ENCODE data around the gene MANBA.
A peak's percentile ranks its signal among the peaks of the same experiment; 100 is the strongest.

The MANBA gene

DNA sequence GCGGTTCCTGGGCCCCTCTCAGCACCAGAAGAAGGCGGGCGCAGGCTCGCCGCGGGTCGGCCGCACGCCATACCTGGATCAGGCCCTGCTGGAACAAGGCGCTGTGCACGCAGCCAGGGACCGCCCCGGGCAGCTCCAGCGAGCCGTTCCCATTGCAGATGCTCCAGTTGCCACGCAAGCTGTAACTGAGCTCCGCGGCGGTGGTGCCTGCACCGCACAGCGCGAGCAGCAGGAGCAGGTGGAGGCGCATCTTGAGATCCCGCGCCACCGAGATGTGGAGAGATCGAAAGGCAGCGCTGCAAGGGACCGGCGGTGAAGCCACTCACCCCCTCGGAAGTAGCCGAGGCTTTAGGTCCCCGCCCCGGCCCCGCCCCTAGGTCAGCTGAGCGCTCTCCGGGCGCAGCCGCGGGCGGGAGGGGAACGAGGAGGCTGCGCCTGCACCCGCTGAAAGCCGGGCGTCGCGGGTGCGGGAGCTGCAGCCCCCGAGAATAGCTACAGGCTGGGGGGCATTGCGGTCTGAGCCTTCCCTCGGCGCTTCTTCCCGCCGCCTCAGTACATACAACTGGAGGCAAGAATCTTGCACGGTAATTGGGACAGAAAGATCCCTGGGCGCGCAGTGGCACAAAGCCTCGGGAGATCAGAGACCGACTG lies at the start of gene MANBA:
Gene MANBA (minus strand): TSS at position 324 of the 651 bp plus-strand sequence. CDS start 74 bp downstream, at position 250.
- DNase-seq (ENCODE audit: low read depth in 2 of 2): peak; percentile 67 to 80

GRCh38 chr4:102809691-102810090 lies 48.9 kb upstream of the MANBA start:
- DNase-seq (ENCODE audit: low read depth in 2 of 2): no peak

DNA sequence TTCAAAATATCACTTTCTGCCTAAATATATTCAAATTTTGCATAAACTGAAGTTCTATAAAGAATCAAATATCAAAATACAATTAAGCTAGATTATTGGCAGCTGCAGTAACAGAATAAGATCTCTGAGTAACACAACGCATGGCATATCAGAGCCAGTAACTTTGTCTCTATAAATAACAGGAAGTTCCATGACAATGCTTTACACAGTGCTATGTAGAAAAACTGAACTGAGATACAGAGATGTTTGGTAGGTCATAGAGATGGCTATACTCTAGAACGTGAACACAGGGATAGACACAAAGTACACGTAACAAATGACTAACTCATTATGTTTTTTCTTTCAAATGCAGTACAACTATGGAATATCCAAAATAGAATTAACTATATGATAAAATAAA lies 48.4 kb upstream of the MANBA start:
- no peak for DNase-seq (ENCODE audit: low read depth in 2 of 2)

DNA sequence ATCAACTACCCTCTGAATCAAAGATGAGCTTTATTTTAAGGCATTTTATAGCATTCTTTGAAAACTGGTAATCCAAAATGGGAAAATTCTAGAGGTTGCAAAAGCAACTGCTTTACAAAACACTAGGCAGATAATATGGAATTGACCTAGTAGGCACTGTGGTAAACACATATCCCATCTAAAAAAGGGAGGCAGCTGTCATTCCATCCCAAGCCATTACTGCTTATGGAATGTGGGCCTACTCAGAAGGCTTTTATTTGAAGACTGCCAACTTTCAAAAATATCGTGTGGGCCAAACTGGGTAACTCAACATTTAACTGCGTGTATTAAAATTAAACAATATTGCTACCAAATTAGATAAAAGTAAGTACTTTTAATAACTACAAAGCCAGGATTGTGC lies 47.2 kb upstream of the MANBA start:
- DNase-seq (ENCODE audit: low read depth in 2 of 2): no peak

GRCh38 chr4:102807345-102807744 lies 46.6 kb upstream of the MANBA start:
- no peak for DNase-seq (ENCODE audit: low read depth in 2 of 2)

- no peak for DNase-seq (ENCODE audit: low read depth in 2 of 2)
Measured at GRCh38 chr4:102799816-102800215, 39.0 kb upstream of the MANBA start.

- DNase-seq (ENCODE audit: low read depth in 2 of 2): no peak
Measured at GRCh38 chr4:102794999-102795398, 34.2 kb upstream of the MANBA start.

DNA sequence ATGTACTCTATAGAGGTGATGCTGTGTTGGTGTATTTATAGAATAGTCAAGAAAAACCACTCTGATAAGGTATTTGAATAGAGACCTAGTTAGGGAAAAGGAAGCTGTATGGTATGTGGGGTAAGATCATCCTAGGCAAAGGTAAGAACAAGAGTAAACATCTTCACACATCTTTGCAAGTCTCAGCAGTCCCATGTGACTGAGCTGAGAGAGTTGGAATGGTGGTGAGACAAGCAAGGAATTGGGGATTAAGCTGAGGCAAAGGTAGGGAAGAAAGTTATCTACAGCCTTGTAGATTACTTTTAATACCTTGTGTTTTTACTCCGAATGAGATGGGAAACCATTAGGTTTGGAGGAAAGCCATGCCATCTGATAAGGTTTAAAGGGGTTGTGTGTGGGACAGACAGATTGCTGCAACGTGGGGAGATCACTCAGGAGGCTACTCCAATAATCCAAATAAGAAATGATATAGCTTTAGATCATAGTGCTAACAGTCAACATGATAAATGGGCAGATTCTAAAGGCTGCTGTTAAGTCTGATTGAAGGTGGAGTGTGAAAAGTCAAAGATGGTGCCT lies 31.7 kb upstream of the MANBA start:
- DNase-seq (ENCODE audit: low read depth in 2 of 2): no peak

- no peak for DNase-seq (ENCODE audit: low read depth in 2 of 2)
Measured at GRCh38 chr4:102791318-102791835, 30.6 kb upstream of the MANBA start.

DNA sequence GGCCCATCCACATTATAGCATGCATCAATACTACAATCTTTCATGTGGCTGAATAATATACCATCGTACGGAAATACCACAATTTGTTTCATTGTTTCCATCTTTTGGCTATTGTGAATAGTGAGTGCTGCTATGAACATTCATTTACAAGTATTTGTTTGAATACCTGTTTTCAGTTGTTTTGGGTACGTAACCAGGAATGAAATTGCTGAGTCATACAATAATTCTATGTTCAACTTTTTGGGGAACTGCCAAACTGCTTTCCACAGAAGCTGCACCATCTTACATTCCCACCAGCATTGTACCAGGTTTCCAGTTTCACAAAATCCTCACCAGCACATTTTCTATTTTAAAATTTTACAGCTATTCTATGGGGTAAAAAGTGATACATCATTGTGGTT lies 28.5 kb upstream of the MANBA start:
- no peak for DNase-seq (ENCODE audit: low read depth in 2 of 2)

DNA sequence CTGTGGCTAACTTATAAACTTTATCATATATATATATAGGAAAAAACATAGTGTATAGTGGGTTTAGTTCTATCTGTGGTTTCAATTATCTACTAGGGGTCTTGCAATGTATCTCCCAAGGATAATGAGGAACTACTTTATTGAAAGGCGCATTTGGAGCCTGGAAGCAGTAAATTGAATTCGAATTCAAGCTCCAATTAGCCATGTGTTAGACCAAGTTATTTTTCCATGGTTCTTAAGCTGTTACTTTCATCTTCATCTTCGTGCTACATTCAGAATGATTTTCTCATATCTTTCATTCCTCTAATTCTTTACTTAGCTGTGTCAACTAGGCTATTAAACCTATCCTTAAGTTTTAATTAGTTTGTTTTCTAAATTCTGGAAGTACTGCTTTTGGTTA lies 27.2 kb upstream of the MANBA start:
- no peak for DNase-seq (ENCODE audit: low read depth in 2 of 2)

- no peak for DNase-seq (ENCODE audit: low read depth in 2 of 2)
Measured at GRCh38 chr4:102787096-102787881, 26.5 kb upstream of the MANBA start.

DNA sequence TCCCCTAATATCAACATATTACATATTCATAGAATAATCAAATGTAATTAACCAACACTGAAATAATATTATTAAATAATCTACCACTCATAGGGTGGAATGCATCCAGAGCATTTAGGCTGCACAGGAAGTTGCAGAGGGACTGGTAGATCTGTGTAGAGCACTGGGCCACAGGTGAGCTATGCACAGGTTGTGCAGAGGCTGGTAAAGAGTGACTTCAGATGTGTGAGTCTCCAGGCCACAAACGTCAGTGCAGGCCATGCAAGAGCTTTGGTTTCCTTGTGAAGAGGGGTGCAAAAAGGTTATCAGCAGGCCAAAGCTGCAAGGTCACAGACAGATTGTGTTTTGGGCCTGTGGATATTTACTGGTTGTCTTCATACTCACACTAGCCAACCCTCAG lies 25.5 kb upstream of the MANBA start:
- DNase-seq (ENCODE audit: low read depth in 2 of 2): no peak

GRCh38 chr4:102783006-102783405 lies 22.2 kb upstream of the MANBA start:
- DNase-seq (ENCODE audit: low read depth in 2 of 2): no peak

GRCh38 chr4:102781570-102781969 lies 20.8 kb upstream of the MANBA start:
- DNase-seq (ENCODE audit: low read depth in 2 of 2): no peak

- DNase-seq (ENCODE audit: low read depth in 2 of 2): no peak
Measured at GRCh38 chr4:102780476-102781144, 19.8 kb upstream of the MANBA start.

DNA sequence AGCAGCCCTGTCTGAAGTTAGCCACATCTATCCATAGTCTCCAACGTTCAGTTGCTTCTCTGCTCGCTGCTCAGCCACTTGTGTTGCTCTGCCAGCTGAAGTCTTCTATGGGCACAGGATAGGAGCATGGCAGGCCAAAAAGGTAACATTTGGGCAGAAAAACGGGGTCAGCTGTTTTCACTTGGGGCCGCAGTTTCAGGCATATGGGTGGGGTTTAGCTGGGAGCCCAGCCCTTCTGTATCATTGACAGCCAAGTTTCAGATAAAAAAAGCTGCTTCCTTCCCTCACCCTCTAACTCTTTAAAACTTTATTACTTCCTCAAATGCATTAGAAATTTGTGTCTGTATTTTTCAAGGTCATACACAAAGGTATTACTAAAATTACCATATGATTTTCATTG lies 18.4 kb upstream of the MANBA start:
- no peak for DNase-seq (ENCODE audit: low read depth in 2 of 2)

DNA sequence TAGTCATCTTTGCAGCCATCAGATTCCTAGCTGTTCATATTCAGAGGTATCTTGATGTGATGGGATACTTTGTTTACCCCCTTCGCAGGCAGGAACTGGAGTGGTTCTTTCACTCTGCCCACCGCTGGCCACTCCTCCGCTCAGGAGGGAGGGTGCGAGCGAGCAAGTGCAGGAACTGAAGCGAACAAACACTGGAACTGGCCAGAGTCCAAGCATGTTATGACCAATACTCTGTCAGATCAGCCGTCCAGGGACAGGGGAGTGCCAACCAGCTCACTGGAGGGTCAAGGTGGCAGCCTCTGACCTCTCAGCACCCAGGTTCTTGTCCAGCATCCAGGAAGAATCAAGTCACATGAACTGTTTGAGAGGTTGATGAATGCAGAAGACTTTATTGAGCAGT lies 18.0 kb upstream of the MANBA start:
- no peak for DNase-seq (ENCODE audit: low read depth in 2 of 2)

- no peak for DNase-seq (ENCODE audit: low read depth in 2 of 2)
Measured at GRCh38 chr4:102775805-102776204, 15.0 kb upstream of the MANBA start.

DNA sequence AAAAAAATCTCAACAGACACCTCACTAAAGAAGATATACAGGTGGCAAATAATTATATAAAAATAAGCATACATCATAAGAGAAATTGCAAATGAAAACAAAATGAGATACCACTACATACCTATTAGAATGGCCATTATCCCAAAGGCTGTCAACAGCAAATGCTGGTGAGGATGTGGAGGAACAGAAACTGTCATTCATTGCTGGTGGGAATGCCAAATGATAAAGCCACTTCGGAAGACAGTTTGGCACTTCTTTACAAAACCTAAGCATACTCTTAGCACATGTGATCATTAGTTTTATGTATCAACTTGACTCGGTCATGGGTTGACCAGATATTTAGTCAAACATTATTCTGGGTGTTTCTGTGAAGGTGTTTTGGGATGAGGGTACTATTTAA lies 13.5 kb upstream of the MANBA start:
- DNase-seq (ENCODE audit: low read depth in 2 of 2): no peak

GRCh38 chr4:102772738-102773340 lies 12.1 kb upstream of the MANBA start:
- DNase-seq (ENCODE audit: low read depth in 2 of 2): no peak

GRCh38 chr4:102764901-102765300 lies 4.1 kb upstream of the MANBA start:
- DNase-seq (ENCODE audit: low read depth in 2 of 2): no peak
